HS-5 (cell line): ENCODE results near the gene MMP11.

Experiments
- DNase-seq: peaks from one replicate; pipeline ENCODE4 v3.0.0-alpha.2; 2012; ENCODE audit warnings: low read depth

Gene MMP11

GRCh38 chr22:23831261-23831660 lies 58.6 kb downstream of the MMP11 start:
- no peak for DNase-seq

- DNase-seq: no peak
Observed at GRCh38 chr22:23831781-23832180, 59.1 kb downstream of the MMP11 start.

- no peak for DNase-seq
Observed at GRCh38 chr22:23832226-23833016, 59.8 kb downstream of the MMP11 start.

DNA sequence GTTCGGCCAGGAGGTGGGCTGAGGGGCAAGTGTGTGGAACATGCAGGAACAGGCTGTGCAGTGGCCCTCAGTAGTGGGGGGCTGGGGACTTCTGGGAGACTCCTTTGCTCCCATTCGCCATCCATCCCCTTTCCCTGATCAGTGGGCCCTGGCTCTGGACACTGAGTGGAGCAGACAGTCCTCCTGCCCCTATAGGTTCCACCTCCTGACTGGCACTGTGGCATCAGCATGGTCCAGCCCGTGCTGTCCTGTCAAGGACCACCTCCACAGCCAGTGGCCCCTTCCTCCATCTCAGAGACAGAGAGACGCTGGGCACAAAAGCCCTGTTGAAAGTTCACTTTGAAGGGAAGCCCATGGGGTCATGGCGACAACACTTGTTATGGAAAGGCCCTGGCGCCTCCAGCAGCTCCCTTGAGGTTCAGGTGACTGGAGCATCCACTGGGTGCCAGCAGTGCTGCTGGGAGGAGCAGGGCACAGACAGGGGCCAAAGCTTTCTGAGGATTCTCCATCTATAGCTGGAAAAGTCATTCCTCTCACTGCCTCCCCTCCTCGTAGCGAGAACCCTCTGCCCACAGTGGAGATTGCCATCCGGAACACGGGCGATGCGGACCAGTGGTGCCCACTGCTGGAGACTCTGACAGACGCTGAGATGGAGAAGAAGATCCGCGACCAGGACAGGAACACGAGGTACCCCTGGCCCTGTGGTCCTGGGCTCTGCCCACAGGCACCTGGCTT lies 60.5 kb downstream of the MMP11 start:
- DNase-seq: no peak
